GM10266 (cell line): ENCODE measurements around the gene EXOC1.

Source experiments
- DNase-seq: peaks from one replicate; pipeline ENCODE4 v3.0.0; 2012; ENCODE audit errors: extremely low spot score
- TF ChIP-seq, protein P1 (sequence below): IDR thresholded peaks from 2 replicates; pipeline ENCODE4 v1.5.1; 2012; ENCODE audit warnings: mild to moderate bottlenecking, low read depth; ENCODE audit not compliant: control insufficient read depth, insufficient read depth; ENCODE audit errors: missing control alignments

The EXOC1 gene

GRCh38 chr4:55948726-55949481 lies 95.5 kb downstream of the EXOC1 start, which contains the start of gene CEP135:
Gene CEP135 (plus strand): TSS chr4:55948945. CDS start chr4:55952131, 3,186 bp downstream.
- TF ChIP-seq, protein P1, sequence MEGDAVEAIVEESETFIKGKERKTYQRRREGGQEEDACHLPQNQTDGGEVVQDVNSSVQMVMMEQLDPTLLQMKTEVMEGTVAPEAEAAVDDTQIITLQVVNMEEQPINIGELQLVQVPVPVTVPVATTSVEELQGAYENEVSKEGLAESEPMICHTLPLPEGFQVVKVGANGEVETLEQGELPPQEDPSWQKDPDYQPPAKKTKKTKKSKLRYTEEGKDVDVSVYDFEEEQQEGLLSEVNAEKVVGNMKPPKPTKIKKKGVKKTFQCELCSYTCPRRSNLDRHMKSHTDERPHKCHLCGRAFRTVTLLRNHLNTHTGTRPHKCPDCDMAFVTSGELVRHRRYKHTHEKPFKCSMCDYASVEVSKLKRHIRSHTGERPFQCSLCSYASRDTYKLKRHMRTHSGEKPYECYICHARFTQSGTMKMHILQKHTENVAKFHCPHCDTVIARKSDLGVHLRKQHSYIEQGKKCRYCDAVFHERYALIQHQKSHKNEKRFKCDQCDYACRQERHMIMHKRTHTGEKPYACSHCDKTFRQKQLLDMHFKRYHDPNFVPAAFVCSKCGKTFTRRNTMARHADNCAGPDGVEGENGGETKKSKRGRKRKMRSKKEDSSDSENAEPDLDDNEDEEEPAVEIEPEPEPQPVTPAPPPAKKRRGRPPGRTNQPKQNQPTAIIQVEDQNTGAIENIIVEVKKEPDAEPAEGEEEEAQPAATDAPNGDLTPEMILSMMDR = peak; percentile 94
- peak; percentile 91 for DNase-seq

DNA sequence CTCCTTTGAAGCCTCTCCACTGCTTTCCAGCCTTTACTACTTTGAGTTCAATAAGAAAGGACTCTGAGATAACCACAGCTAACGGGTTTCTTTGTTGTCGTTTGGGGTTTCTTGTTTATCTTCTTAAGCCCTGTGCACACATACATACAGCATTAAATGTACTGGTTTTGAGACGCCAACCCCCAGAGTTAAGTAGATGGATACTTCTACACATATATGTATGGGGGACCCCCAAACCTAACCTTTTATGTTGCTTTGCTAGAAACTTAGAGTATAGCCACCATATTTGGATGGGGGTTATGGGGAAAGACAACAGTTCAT lies 96.0 kb downstream of the EXOC1 start:
- TF ChIP-seq, protein P1 = no peak
- no peak for DNase-seq

- TF ChIP-seq, protein P1 = no peak
- DNase-seq = no peak
Measured at GRCh38 chr4:55951191-55951922, 97.9 kb downstream of the EXOC1 start.
